ENCODE data around the gene PCBD2.
A peak's percentile ranks its signal among the peaks of the same experiment; 100 is the strongest.

The PCBD2 gene

DNA sequence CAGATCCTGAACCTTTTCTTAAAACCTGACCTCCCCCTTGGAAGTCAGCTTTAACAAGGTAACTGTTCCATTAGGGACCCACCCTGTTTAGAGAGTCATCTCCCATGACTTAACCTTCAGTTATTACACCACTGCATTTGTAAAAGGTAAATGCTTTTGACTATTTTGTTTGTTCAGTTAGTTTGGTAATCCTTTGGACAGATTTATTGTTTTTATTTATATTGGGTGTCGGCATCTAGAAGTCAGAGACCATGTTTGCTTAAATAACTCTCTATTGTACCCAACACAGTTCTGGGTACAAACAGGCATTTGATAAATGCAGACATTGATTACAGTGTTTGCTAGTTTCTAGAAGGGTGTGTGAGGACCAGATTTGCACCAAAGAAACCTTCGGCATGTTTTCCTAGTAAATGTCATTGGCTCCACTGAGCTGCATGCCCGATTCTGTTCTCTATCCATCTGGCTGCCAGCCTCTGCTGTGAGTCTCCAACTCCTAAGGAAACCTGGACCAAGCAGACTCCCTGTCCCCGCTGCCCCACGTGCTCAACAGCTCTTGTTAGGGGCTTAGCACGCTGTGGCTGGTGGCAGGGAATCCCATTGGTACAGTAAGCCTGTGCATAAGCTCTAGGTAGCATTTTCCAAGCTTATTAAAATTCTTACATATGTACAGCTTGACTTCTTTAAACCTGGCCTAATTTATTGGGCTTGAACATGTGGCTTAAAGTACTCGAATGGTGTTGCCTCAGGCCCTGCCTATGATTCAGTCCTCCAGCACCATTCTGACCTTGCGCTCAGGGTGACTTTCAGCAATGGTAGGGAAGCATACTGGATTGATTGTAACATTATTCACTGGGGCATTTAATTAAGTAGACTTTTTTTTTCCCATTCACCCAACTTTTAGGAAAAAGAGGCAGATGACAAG, 6.6 kb downstream of the PCBD2 start:
- TF ChIP-seq, protein P1, sequence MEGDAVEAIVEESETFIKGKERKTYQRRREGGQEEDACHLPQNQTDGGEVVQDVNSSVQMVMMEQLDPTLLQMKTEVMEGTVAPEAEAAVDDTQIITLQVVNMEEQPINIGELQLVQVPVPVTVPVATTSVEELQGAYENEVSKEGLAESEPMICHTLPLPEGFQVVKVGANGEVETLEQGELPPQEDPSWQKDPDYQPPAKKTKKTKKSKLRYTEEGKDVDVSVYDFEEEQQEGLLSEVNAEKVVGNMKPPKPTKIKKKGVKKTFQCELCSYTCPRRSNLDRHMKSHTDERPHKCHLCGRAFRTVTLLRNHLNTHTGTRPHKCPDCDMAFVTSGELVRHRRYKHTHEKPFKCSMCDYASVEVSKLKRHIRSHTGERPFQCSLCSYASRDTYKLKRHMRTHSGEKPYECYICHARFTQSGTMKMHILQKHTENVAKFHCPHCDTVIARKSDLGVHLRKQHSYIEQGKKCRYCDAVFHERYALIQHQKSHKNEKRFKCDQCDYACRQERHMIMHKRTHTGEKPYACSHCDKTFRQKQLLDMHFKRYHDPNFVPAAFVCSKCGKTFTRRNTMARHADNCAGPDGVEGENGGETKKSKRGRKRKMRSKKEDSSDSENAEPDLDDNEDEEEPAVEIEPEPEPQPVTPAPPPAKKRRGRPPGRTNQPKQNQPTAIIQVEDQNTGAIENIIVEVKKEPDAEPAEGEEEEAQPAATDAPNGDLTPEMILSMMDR (conservative IDR thresholded peaks at IDR 0.05; ENCODE audit: low read depth, low read length) = no peak
- no peak for DNase-seq (ENCODE audit: low read depth)
- no peak overlapping the region for H3K4me3 ChIP-seq (ENCODE audit: low read depth, low read length)

DNA sequence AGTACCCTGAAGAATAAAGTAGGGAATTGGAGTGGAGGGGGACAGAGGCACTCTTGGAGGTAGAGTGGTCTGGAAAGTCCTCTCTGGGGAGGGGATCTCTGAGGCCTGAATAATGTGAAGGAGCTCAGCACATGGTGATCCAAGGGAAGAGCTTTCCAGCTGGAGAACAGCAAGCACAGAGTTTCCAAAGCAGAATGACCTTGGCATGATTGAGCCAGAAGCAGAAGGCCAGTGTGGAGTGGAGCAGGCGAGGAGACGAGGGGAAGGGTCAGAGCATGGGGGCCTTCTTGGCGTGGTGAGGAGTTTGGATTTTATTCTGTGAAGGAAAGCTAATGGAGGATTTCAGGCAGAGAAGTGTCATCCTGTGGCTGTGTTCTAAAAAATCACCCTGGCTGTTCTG, 8.3 kb downstream of the PCBD2 start:
- no peak overlapping the region for H3K4me3 ChIP-seq (ENCODE audit: low read depth, low read length)
- TF ChIP-seq, protein P1 (conservative IDR thresholded peaks at IDR 0.05; ENCODE audit: low read depth, low read length) = no peak
- DNase-seq (ENCODE audit: low read depth) = no peak

DNA sequence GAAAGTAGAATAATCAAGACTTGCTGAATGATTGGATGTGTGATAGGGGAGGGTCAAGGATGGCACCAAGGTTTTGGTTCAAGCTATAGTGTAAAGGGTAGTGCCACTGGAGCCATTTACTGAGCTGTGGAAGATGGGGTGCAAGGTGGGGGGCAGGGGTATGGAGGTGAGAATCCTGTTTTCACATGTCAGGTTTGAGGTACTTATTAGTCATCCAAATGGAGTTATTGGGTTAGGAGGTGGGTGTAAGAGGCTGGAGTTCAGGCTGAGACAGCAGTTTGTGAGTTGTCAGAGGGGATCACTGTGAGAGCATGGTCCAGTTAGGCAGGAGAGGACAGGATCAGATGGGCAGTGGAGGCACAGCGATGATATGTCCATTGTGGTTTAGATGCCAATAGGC, 8.9 kb downstream of the PCBD2 start:
- no peak overlapping the region for H3K4me3 ChIP-seq (ENCODE audit: low read depth, low read length)
- TF ChIP-seq, protein P1 (conservative IDR thresholded peaks at IDR 0.05; ENCODE audit: low read depth, low read length) = no peak
- no peak for DNase-seq (ENCODE audit: low read depth)

DNA sequence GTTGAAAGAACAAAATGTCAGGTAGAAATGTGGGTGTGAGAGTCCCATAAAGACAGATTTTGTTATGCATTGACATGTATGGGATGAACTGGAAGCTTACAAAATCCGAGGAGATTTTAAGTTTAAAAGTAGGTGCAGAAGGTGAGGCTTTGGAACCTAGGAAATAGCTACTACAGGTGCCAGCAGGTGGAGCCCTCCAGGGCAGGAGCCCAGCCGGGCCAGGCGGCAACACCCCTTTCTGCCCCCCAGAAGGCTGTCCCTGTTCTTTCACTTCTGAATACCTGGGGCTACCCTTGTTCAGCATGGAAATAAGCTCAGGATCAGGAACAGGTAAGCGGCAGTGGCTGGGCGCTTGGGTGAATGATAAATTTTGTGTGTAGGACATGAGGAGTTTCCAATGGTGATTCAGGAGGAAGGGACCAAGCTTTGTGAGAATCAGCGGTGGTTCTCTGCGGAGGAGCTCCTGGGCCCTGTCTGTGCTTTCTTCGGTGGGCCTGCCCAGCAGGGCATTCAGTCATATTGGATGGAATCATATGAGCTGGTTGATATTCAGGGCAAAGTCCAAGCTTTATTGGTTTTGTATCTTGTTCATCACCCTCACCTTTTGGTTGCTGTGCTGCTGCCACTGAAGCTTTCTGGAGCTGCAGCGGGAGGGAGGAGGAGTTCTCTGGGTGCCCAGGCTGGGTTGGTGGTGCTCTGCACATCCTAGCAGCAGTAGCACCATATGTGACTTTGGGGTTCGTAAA, 12.3 kb downstream of the PCBD2 start:
- no peak for DNase-seq (ENCODE audit: low read depth)
- TF ChIP-seq, protein P1 (conservative IDR thresholded peaks at IDR 0.05; ENCODE audit: low read depth, low read length) = peak; percentile 43
- H3K4me3 ChIP-seq (ENCODE audit: low read depth, low read length) = no peak overlapping the region

DNA sequence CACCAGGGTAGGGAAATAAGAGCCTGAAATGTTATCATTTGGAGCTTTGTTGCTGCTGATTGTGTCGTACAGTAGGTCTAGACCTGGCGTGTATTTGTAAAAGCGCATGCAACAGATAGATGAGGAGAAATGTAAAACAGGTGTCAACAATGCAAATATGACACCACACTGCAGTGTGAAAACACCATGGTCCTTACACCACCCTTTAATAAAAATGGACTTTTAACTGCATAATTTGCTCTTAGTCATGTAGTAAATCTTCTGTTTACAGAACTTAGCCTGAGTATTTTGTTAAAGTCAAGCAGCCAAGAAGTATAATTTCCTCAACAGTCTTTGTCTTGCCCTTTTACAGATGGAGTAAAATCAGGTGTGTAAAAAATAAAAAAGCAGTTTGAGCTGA, 13.9 kb downstream of the PCBD2 start:
- no peak overlapping the region for H3K4me3 ChIP-seq (ENCODE audit: low read depth, low read length)
- TF ChIP-seq, protein P1 (conservative IDR thresholded peaks at IDR 0.05; ENCODE audit: low read depth, low read length) = no peak
- no peak for DNase-seq (ENCODE audit: low read depth)

DNA sequence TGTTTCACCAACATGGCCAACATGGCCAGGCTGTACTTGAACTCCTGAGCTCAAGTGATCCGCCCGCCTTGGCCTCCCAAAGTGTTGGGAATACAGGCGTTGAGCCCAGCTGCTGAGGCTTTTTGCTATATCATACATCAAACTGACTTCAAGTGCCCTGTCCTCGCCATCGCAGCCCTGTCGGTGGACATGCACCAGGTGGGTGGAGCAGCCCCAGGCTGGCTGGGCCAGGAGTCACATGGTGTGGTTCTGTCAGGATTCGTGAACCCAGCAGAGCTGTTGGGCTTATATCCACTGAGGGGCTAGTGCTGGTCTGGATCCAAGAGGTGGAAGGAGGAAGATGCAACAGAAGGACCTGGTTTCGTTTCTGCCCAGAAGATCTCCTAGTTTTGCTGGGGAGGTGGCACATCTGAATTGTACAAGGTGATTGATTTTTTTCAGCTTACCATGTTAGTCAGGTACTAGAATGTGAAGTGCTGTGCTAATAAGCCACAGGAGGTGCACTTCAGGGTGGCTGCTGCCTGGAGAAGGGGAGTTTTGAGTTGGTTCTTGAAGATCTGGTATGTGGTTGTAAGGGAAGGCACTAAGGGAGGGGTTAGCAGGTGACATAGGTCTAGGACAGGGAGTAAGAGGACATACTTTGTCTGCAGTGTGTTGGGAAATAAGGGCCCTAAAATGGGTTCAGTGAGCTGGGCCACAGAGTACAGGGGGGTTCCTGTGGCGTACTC, 16.1 kb downstream of the PCBD2 start:
- H3K4me3 ChIP-seq (ENCODE audit: low read depth, low read length) = no peak overlapping the region
- TF ChIP-seq, protein P1 (conservative IDR thresholded peaks at IDR 0.05; ENCODE audit: low read depth, low read length) = no peak
- no peak for DNase-seq (ENCODE audit: low read depth)
